ENCODE results near the gene MBD2. TPM values are rescaled to one million over a fixed set of nuclear protein-coding genes. Genes with fewer than 3 reads are reported as not detected.
A peak's percentile ranks its signal among the peaks of the same experiment; 100 is the strongest.

Gene MBD2
- total RNA-seq, 1 donor from 2014 or later, result 29.1 TPM

DNA sequence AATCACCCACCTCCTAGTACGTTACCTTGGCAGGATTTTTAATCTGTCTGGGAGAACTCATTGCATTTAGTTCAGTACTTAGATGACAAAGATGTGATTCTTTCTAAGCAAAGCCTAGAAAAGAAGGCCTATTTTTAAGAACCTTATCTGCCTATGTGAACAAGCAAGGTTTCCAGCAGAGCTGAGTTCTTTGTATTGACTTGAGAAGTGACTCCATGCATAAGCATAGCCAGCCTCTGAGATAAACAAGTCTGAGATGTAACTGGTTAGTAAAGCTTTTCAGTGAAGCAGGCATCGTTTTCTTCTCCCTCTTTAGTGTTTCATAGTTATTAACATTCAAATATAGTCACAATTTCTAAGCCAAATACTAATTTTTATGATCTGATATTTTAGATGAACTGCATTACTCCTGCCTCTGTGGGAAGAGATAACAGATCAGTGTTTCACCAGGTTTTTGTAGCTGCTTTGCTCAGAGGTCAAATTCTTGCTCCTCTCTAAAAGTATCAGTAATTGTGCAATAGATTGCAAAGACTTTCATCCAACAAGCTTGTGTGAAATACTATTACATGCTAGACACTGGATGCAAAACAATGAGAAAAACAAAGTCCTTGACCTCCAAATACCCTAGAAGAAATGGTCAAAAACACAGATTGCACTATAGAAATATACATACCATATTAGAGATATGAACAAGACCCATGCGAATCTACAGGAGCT, 107.8 kb downstream of the MBD2 start:
- ATAC-seq, result peak; percentile 35

DNA sequence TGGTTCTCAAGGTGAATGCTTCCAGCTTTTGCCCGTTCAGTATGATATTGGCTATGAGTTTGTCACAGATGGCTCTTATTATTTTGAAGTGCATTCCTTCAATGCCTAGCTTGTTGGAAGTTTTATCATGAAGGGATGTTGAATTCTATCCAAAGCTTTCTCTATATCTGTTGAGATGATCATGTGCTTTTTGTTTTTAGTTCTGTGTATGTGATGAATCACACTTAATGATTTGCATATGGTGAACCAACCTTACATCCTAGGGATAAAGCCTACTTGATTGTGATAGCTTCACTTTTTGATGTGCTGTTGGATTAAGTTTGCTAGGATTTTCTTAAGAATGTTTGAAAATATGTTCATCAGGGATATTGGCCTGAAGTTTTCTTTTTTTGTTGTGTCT, 112.1 kb downstream of the MBD2 start:
- no peak for DNase-seq (ENCODE audit: low spot score)

More for the DNA sequence above, 107.8 kb downstream of the MBD2 start:
- DNase-seq (ENCODE audit: low spot score), result no peak

GRCh38 chr18:54109131-54109683, 115.3 kb downstream of the MBD2 start:
- DNase-seq (ENCODE audit: low spot score) (no peak), ATAC-seq (no peak)

More for the DNA sequence above, 112.1 kb downstream of the MBD2 start:
- ATAC-seq, result no peak

- no peak for ATAC-seq
- DNase-seq (ENCODE audit: low spot score), result no peak
Measured at GRCh38 chr18:54102123-54102522, 122.3 kb downstream of the MBD2 start.

Other genes with a start within 250 kb of the MBD2 start
- gene POLI, start 44.8 kb upstream of the MBD2 start, total RNA-seq, result 12.8 TPM
- gene STARD6, start 133.2 kb upstream of the MBD2 start, total RNA-seq, result not detected
- gene C18orf54, start 133.2 kb upstream of the MBD2 start, total RNA-seq, result 0.35 TPM

Measured in left lobe of liver (tissue), 2 donors.